SK-N-SH treated with all-trans-retinoic acid at 6 μM for 48 hours (cell line): ENCODE measurements around the gene SNAPC2.

ENCODE experiments used
- ATAC-seq: fragments of 200-7000 bp; cut with Tn5 transposase; 3 replicates; pipeline ENCODE4 v1.9.1; 2020; ENCODE audit warnings: mild to moderate bottlenecking, moderate library complexity
- BACH2 ChIP-seq: fragments of 250-450 bp; sonication (Bioruptor Pico); IDR thresholded peaks from 2 replicates; pipeline ENCODE4 v1.9.0; 2021; ENCODE audit warnings: mild to moderate bottlenecking, borderline replicate concordance
- CSDC2 ChIP-seq: fragments of 250-450 bp; sonication (Bioruptor Pico); IDR thresholded peaks from 2 replicates; pipeline ENCODE4 v1.5.0; 2020; ENCODE audit warnings: mild to moderate bottlenecking, moderate library complexity
- ESRRG ChIP-seq: fragments of 250-450 bp; sonication (Bioruptor Pico); IDR thresholded peaks from 2 replicates; pipeline ENCODE4 v1.6.1; 2021; ENCODE audit warnings: mild to moderate bottlenecking
- GLIS3 ChIP-seq: fragments of 250-450 bp; sonication (Bioruptor Pico); IDR thresholded peaks from 2 replicates; pipeline ENCODE4 v1.5.0; 2020; ENCODE audit warnings: mild to moderate bottlenecking, moderate library complexity
- ISL1 ChIP-seq: fragments of 250-450 bp; sonication (Bioruptor Pico); IDR thresholded peaks from 2 replicates; pipeline ENCODE4 v2.1.2; 2022; ENCODE audit warnings: mild to moderate bottlenecking, moderate library complexity
- OSR1 ChIP-seq: fragments of 250-450 bp; sonication (Bioruptor Pico); IDR thresholded peaks from 2 replicates; pipeline ENCODE4 v1.8.0; 2022; ENCODE audit warnings: moderate library complexity, mild to moderate bottlenecking, inconsistent platforms
- PPARA ChIP-seq: fragments of 250-450 bp; sonication (Bioruptor Pico); IDR thresholded peaks from 2 replicates; pipeline ENCODE4 v1.5.0; 2020; ENCODE audit warnings: mild to moderate bottlenecking, borderline replicate concordance
- RARB ChIP-seq: fragments of 250-450 bp; sonication (Bioruptor Pico); IDR thresholded peaks from 2 replicates; pipeline ENCODE4 v1.8.0; 2021; ENCODE audit warnings: mild to moderate bottlenecking, moderate library complexity
- SNAI2 ChIP-seq: fragments of 250-450 bp; sonication (Bioruptor Pico); IDR thresholded peaks from 2 replicates; pipeline ENCODE4 v1.5.0; 2020; ENCODE audit warnings: mild to moderate bottlenecking, moderate library complexity
- TOX ChIP-seq: fragments of 250-450 bp; sonication (Bioruptor Pico); IDR thresholded peaks from 2 replicates; pipeline ENCODE4 v1.8.0; 2021; ENCODE audit warnings: mild to moderate bottlenecking, moderate library complexity, borderline replicate concordance
- ZC3H10 ChIP-seq: fragments of 250-450 bp; sonication (Bioruptor Pico); IDR thresholded peaks from 2 replicates; pipeline ENCODE4 v1.5.1; 2021; ENCODE audit warnings: mild to moderate bottlenecking, moderate library complexity
- ZFP3 ChIP-seq: fragments of 250-450 bp; sonication (Bioruptor Pico); IDR thresholded peaks from 2 replicates; pipeline ENCODE4 v1.5.0; 2020; ENCODE audit warnings: mild to moderate bottlenecking, moderate library complexity
- ZFP30 ChIP-seq: fragments of 450-650 bp; formaldehyde crosslinking; IDR thresholded peaks from 2 replicates; pipeline ENCODE4 v1.5.0; 2022; ENCODE audit warnings: mild to moderate bottlenecking, moderate library complexity
- ZNF565 ChIP-seq: fragments of 450-650 bp; formaldehyde crosslinking; conservative IDR thresholded peaks from 2 replicates; pipeline ENCODE4 v1.5.0; 2020; ENCODE audit warnings: low read depth, mild to moderate bottlenecking, moderate library complexity
- ZNF70 ChIP-seq: fragments of 450-650 bp; formaldehyde crosslinking; IDR thresholded peaks from 2 replicates; pipeline ENCODE4 v1.5.0; 2020; ENCODE audit warnings: mild to moderate bottlenecking, moderate library complexity
- ZNF8 ChIP-seq: fragments of 450-650 bp; formaldehyde crosslinking; IDR thresholded peaks from 2 replicates; pipeline ENCODE4 v1.5.0; 2020; ENCODE audit warnings: mild to moderate bottlenecking, moderate library complexity
- TF ChIP-seq, protein P1 (sequence below): fragments of 250-450 bp; sonication (Bioruptor Pico); IDR thresholded peaks from 2 replicates; pipeline ENCODE4 v1.5.0; 2020; ENCODE audit warnings: mild to moderate bottlenecking, moderate library complexity
- TF ChIP-seq, protein P2 (sequence below): fragments of 250-450 bp; sonication (Bioruptor Pico); IDR thresholded peaks from 2 replicates; pipeline ENCODE4 v1.8.0; 2021; ENCODE audit warnings: low read depth, mild to moderate bottlenecking, moderate library complexity, borderline replicate concordance
- TF ChIP-seq, protein P3 (sequence below): fragments of 250-450 bp; sonication (Bioruptor Pico); IDR thresholded peaks from 2 replicates; pipeline ENCODE4 v1.5.1; 2021; ENCODE audit warnings: mild to moderate bottlenecking, moderate library complexity
- TF ChIP-seq, protein P4 (sequence below): fragments of 250-450 bp; sonication (Bioruptor Pico); IDR thresholded peaks from 2 replicates; pipeline ENCODE4 v1.8.0; 2020; ENCODE audit warnings: mild to moderate bottlenecking, moderate library complexity, borderline replicate concordance

The SNAPC2 gene

DNA sequence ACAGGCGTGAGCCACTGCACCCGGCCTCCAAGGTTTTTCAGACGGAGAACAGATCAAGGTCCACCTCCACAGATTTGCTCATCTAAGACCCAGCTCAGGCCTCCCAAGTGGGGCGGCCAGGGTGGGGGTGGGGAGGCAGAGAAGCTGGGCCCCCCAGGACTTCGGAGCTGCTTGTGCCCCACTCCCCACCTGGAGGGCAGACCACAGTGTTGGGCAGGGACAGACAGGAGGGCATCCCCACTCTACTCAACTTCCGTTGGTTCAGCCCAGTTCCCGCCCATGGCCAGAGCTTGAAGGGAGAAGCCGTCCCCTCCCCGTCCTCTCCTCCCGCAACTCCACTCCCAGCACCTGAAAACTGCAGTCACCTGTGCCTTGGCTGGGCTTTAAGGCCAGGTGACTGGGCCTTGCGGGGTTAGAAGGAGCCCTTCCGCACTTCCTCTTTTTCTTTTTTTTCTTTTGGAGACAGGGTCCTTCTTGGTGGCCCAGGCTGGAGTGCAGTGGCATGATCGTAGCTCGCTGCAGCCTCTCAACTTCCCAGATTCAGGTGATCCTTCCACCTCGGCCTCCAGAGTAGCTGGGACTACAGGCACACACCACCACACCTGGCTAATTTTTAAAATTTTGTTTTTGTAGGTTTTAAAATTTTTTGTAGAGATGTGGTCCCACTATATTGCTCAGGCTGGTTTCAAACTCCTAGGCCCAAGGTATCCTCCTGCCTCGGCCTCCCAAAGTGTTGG lies 32.6 kb upstream of the SNAPC2 start:
- no peak for TF ChIP-seq RARB
- TF ChIP-seq GLIS3 (CRISPR knock-in tag): no peak
- no peak for TF ChIP-seq ZNF70 (CRISPR knock-in tag)
- no peak for TF ChIP-seq ZFP3 (CRISPR knock-in tag)
- no peak for TF ChIP-seq CSDC2
- TF ChIP-seq, protein P1, sequence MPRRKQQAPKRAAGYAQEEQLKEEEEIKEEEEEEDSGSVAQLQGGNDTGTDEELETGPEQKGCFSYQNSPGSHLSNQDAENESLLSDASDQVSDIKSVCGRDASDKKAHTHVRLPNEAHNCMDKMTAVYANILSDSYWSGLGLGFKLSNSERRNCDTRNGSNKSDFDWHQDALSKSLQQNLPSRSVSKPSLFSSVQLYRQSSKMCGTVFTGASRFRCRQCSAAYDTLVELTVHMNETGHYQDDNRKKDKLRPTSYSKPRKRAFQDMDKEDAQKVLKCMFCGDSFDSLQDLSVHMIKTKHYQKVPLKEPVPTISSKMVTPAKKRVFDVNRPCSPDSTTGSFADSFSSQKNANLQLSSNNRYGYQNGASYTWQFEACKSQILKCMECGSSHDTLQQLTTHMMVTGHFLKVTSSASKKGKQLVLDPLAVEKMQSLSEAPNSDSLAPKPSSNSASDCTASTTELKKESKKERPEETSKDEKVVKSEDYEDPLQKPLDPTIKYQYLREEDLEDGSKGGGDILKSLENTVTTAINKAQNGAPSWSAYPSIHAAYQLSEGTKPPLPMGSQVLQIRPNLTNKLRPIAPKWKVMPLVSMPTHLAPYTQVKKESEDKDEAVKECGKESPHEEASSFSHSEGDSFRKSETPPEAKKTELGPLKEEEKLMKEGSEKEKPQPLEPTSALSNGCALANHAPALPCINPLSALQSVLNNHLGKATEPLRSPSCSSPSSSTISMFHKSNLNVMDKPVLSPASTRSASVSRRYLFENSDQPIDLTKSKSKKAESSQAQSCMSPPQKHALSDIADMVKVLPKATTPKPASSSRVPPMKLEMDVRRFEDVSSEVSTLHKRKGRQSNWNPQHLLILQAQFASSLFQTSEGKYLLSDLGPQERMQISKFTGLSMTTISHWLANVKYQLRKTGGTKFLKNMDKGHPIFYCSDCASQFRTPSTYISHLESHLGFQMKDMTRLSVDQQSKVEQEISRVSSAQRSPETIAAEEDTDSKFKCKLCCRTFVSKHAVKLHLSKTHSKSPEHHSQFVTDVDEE (CRISPR knock-in tag): no peak
- TF ChIP-seq, protein P2, sequence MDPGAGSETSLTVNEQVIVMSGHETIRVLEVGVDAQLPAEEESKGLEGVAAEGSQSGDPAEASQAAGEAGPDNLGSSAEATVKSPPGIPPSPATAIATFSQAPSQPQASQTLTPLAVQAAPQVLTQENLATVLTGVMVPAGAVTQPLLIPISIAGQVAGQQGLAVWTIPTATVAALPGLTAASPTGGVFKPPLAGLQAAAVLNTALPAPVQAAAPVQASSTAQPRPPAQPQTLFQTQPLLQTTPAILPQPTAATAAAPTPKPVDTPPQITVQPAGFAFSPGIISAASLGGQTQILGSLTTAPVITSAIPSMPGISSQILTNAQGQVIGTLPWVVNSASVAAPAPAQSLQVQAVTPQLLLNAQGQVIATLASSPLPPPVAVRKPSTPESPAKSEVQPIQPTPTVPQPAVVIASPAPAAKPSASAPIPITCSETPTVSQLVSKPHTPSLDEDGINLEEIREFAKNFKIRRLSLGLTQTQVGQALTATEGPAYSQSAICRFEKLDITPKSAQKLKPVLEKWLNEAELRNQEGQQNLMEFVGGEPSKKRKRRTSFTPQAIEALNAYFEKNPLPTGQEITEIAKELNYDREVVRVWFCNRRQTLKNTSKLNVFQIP (CRISPR knock-in tag): no peak
- TF ChIP-seq SNAI2 (CRISPR knock-in tag): no peak
- no peak for TF ChIP-seq PPARA
- no peak for TF ChIP-seq ZC3H10 (CRISPR knock-in tag)
- TF ChIP-seq, protein P3, sequence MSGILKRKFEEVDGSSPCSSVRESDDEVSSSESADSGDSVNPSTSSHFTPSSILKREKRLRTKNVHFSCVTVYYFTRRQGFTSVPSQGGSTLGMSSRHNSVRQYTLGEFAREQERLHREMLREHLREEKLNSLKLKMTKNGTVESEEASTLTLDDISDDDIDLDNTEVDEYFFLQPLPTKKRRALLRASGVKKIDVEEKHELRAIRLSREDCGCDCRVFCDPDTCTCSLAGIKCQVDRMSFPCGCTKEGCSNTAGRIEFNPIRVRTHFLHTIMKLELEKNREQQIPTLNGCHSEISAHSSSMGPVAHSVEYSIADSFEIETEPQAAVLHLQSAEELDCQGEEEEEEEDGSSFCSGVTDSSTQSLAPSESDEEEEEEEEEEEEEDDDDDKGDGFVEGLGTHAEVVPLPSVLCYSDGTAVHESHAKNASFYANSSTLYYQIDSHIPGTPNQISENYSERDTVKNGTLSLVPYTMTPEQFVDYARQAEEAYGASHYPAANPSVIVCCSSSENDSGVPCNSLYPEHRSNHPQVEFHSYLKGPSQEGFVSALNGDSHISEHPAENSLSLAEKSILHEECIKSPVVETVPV (CRISPR knock-in tag): no peak
- TF ChIP-seq ZNF8 (CRISPR knock-in tag): no peak
- TF ChIP-seq ISL1 (CRISPR knock-in tag): no peak
- ATAC-seq: no peak

DNA sequence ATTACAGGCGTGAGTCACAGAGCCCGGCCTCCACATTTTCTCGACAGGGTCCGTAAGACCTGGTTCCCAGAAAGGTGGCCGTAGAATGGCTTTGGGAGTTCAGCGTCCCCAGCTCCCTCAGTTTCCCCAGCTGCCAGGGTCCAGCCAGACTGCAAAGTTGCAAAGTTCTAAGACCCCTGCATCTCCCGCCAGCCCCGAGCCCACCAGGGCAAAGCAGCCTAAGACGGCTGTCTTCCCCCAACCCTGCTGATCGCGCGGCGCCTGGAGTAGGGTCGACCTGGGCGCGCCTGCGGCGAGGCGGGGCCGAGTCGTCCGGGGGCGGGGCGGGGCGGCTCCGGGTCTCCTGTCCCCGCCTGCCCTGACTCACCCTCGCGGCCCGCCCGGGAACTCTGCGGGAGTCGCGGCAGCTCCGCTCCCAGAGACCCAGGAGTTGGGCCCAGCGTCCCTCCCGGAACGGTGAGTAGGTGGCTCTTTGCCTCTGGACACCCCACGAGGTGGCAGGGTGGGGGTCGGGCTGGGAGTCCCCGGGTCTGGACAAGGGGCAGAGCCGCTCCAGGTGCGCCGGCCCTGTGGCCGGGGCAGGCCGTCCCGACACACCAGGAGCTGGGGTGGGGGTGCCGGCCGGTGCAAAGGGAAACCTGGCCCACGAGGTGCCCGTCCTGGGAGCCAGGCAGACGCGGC lies 31.9 kb upstream of the SNAPC2 start, which contains the start of gene LRRC8E:
TSS of gene LRRC8E (plus strand) at position 366 of the 681 bp plus-strand sequence. CDS start 7,094 bp downstream, outside the sequence.
- no peak for ATAC-seq
- TF ChIP-seq OSR1 (CRISPR knock-in tag) (no peak), SNAI2 (CRISPR knock-in tag) (no peak), ESRRG (CRISPR knock-in tag) (no peak), ZC3H10 (CRISPR knock-in tag) (no peak), BACH2 (CRISPR knock-in tag) (no peak), CSDC2 (no peak), ZNF8 (CRISPR knock-in tag) (no peak), TOX (CRISPR knock-in tag) (no peak), PPARA (no peak), GLIS3 (CRISPR knock-in tag) (no peak)
- TF ChIP-seq, protein P4, sequence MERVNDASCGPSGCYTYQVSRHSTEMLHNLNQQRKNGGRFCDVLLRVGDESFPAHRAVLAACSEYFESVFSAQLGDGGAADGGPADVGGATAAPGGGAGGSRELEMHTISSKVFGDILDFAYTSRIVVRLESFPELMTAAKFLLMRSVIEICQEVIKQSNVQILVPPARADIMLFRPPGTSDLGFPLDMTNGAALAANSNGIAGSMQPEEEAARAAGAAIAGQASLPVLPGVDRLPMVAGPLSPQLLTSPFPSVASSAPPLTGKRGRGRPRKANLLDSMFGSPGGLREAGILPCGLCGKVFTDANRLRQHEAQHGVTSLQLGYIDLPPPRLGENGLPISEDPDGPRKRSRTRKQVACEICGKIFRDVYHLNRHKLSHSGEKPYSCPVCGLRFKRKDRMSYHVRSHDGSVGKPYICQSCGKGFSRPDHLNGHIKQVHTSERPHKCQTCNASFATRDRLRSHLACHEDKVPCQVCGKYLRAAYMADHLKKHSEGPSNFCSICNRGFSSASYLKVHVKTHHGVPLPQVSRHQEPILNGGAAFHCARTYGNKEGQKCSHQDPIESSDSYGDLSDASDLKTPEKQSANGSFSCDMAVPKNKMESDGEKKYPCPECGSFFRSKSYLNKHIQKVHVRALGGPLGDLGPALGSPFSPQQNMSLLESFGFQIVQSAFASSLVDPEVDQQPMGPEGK (CRISPR knock-in tag): no peak

DNA sequence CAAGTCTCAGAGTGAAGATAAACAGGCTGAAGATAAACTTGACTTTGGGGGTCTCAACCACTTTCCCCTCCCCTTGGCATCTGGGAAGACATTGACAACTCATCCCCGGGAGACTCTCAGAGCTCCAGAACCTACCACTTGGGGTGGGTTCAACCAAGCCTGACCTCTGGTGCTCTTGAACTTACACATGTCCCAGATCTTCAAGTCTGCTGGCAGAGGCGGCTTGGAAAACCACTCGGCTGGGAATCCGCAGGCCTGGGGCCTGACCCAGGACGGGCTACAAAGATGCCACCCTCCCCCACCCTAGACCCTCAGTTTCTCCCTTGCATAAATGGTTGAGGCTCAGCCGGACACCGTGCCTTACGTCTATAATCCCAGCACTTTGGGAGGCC lies 31.3 kb upstream of the SNAPC2 start:
- ATAC-seq: no peak
- TF ChIP-seq, protein P4 (CRISPR knock-in tag): no peak
- TF ChIP-seq SNAI2 (CRISPR knock-in tag): no peak
- no peak for TF ChIP-seq ZNF70 (CRISPR knock-in tag)
- TF ChIP-seq, protein P3 (CRISPR knock-in tag): no peak
- TF ChIP-seq ZNF565 (CRISPR knock-in tag): no peak
- no peak for TF ChIP-seq ISL1 (CRISPR knock-in tag)
- no peak for TF ChIP-seq ZFP30
- TF ChIP-seq OSR1 (CRISPR knock-in tag): no peak
- TF ChIP-seq, protein P1 (CRISPR knock-in tag): no peak
- TF ChIP-seq TOX (CRISPR knock-in tag): no peak
- TF ChIP-seq BACH2 (CRISPR knock-in tag): no peak
